Psoas muscle (tissue), 8 donors: ENCODE data around the gene GARIN6. TPM values are rescaled to one million over a fixed set of nuclear protein-coding genes. Genes with fewer than 3 reads are reported as not detected.
A peak's percentile ranks its signal among the peaks of the same experiment; 100 is the strongest.
"Not testable (repeated sequence)": the region's sequence is repeated elsewhere in the genome, so short reads cannot be mapped to it uniquely, and the experiment has no call there.

ENCODE experiments used
- ATAC-seq, 4 donors: fragments of 200-7000 bp; cut with Tn5 transposase; one replicate each; pipeline ENCODE4 v1.9.1; 2020; ENCODE audit warnings: moderate library complexity in 3 of 4, mild to moderate bottlenecking in 2 of 4
- DNase-seq, 2 donors: peaks; one replicate each; pipeline ENCODE4 v3.0.0-alpha.2; 2020
- H3K27ac ChIP-seq: fragments of 200-600 bp; one replicate; pipeline ENCODE4 v1.8.0; 2022
- H3K27me3 ChIP-seq, 3 donors: fragments of 200-600 bp in 1 of 3; one replicate each; pipeline versions ENCODE4 v1.6.1 to v1.8.0; 2013 to 2022; ENCODE audit warnings: low read length in 2 of 3, mild to moderate bottlenecking in 2 of 3, moderate library complexity in 1 of 3; ENCODE audit not compliant: insufficient read depth in 3 of 3
- H3K36me3 ChIP-seq, 2 donors: fragments of 200-600 bp in 1 of 2; one replicate each; pipeline versions ENCODE4 v1.6.1 to v1.8.0; 2013 to 2022; ENCODE audit warnings: low read depth in 1 of 2, mild to moderate bottlenecking in 1 of 2, moderate library complexity in 1 of 2; ENCODE audit not compliant: insufficient read depth in 1 of 2
- H3K4me1 ChIP-seq: fragments of 200-600 bp; one replicate; pipeline ENCODE4 v1.8.0; 2022
- H3K4me3 ChIP-seq: fragments of 200-600 bp; one replicate; pipeline ENCODE4 v1.8.0; 2022; ENCODE audit warnings: mild to moderate bottlenecking
- H3K9me3 ChIP-seq: fragments of 200-600 bp; one replicate; pipeline ENCODE4 v1.8.0; 2022
- CTCF ChIP-seq: fragments of 200-600 bp; IDR thresholded peaks from one replicate; pipeline ENCODE4 v1.8.0; 2022; ENCODE audit warnings: antibody characterized with exemption
- WGBS, 3 donors: extraction: QIAGEN DNeasy Blood & Tissue Kit; methylation state at CpG; one replicate each; pipeline versions ENCODE4 v1.1.6 to v1.1.7; 2013; 5-methylcytosine and 5-hydroxymethylcytosine counted together
- intact Hi-C, 2 donors: fragments of 100-400 bp; cut with DNase I; formaldehyde crosslinking; loops; one replicate each; pipeline versions ENCODE4 v1.11.0 to v1.14.2; 2022
- polyA plus RNA-seq, 3 donors: library from polyadenylated mRNA; stranded (reverse); fragments of 200-250 nt; gene quantifications; one replicate each; pipeline ENCODE4 v1.2.3, GENCODE V29; 2013
- total RNA-seq, 4 donors: library from RNA; stranded (reverse); fragmentation: NEBNext Ultra II Directional in 2 of 4; extraction: Animal tissue kit (Norgen Biotek cat#: 25700) in 2 of 4; gene quantifications; one replicate each; pipeline versions ENCODE4 v1.2.1 to v1.2.4, GENCODE V29; 2021 to 2023
- donor health status: healthy with polysubstance abuse.
- donor health status: DM: no; HTN: no; CAD: no; lungs with moderate emphysema.
- donor health status: Bipolar disorder and iron deficiency.
- donor health status: healthy.
- donor health status: DM: yes; HTN: yes; CAD: no.
- donor health status: DM: no; HTN: no; CAD: no.
- donor health status: DM: no; HTN: no; CAD: no.
- donor health status: DM: yes; HTN: yes; CAD: no.

GARIN6 gene
- total and polyA plus RNA-seq, 7 donors = not detected

- intact Hi-C loops = no loop called here
Observed at GRCh38 chr12:99611599-99611998, 36.0 kb upstream of the GARIN6 start.

DNA sequence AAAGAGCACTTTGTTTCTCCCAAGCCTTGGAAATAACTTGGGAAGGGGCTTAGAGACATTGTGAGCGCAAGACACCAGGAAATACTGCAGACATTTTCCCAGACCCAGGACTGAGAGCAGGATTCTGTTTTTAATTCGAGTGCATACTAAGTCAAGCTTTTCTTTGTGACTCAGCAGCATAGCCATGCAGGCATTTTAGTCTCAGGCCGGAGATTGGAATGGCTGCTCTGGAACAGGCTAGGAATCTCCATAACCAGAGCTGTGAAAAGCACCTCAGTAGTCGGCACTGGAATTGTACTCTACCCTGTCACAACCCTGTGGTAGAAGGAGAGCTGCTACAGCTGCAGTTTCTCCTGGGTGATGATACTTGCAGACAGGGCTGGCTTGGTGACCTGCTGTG is 28.9 kb upstream of the GARIN6 start:
- no peak overlapping the region for H3K4me3 ChIP-seq
- H3K36me3 ChIP-seq = no peaks in the 10 kb centered on the region
- intact Hi-C loops = no loop called here
- DNase-seq = no peak
- no peaks in the 10 kb centered on the region for H3K27me3 ChIP-seq
- no peak for TF ChIP-seq CTCF
- 83 to 85% (median 85%) methylated on average over 4 of the region's 4 CpGs for WGBS, 3 donors
- ATAC-seq = no peak
- peaks cover 6% of the 10 kb centered on the region for H3K9me3 ChIP-seq
- H3K4me1 ChIP-seq = no peaks in the 10 kb centered on the region
- no peak overlapping the region for H3K27ac ChIP-seq

More at GRCh38 chr12:99611599-99611998, 36.0 kb upstream of the GARIN6 start:
- no peak for DNase-seq
- no peak for ATAC-seq
- H3K27ac ChIP-seq = no peak overlapping the region
- H3K9me3 ChIP-seq = peaks cover 4% of the 10 kb centered on the region
- no peak overlapping the region for H3K4me3 ChIP-seq
- WGBS, 3 donors = 81 to 88% (median 85%) methylated on average over 3 of the region's 3 CpGs
- H3K4me1 ChIP-seq = no peaks in the 10 kb centered on the region
- TF ChIP-seq CTCF = no peak
- H3K36me3 ChIP-seq = no peaks in the 10 kb centered on the region
- no peaks in the 10 kb centered on the region for H3K27me3 ChIP-seq

- no peak for DNase-seq
- no peak overlapping the region for H3K4me3 ChIP-seq
- H3K9me3 ChIP-seq = peaks cover 6% of the 10 kb centered on the region
- WGBS, 3 donors = 60 to 66% (median 61%) methylated on average over 7 of the region's 7 CpGs
- H3K36me3 ChIP-seq = no peaks in the 10 kb centered on the region
- TF ChIP-seq CTCF = no peak
- H3K27ac ChIP-seq = no peak overlapping the region
- peak in 1 of 4 donors; percentile 43 for ATAC-seq
- no peaks in the 10 kb centered on the region for H3K27me3 ChIP-seq
- intact Hi-C loops = no loop called here
- H3K4me1 ChIP-seq = no peaks in the 10 kb centered on the region
Observed at GRCh38 chr12:99619389-99620158, 28.0 kb upstream of the GARIN6 start.

DNA sequence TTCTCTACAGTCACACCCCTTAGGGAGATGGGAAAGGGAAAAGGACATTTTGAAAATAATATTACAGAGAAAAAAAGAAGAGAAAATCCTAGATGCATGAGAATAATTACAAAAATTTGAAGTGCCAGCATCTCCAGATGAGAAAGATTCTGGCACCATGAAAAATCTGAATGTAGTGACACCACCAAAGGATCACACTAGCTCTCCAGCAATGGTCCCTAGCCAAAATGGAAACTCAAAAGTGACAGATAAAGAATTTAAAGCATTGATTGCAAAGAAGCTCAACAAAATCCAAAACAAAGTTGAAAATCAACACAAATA is 27.4 kb upstream of the GARIN6 start:
- ATAC-seq (no peak), DNase-seq (no peak)
- no peaks in the 10 kb centered on the region for H3K36me3 ChIP-seq
- no peak for TF ChIP-seq CTCF
- intact Hi-C loops = no loop called here
- H3K9me3 ChIP-seq = peaks cover 6% of the 10 kb centered on the region
- H3K27ac ChIP-seq = no peak overlapping the region
- no peak overlapping the region for H3K4me3 ChIP-seq
- H3K4me1 ChIP-seq = no peaks in the 10 kb centered on the region
- H3K27me3 ChIP-seq = no peaks in the 10 kb centered on the region

- H3K27me3 ChIP-seq, H3K9me3 ChIP-seq, intact Hi-C loops, ATAC-seq, H3K36me3 ChIP-seq, H3K27ac ChIP-seq, H3K4me3 ChIP-seq, H3K4me1 ChIP-seq, DNase-seq: not testable (repeated sequence)
- WGBS, 3 donors = 88 to 91% (median 90%) methylated on average over 2 of the region's 2 CpGs
Observed at GRCh38 chr12:99624591-99624990, 23.0 kb upstream of the GARIN6 start.
